T-helper 9 cell (primary cell): ENCODE results near the gene KAT8.
"Not testable (repeated sequence)": the region's sequence is repeated elsewhere in the genome, so short reads cannot be mapped to it uniquely, and the experiment has no call there.

Source experiments
- DNase-seq: peaks from one replicate; pipeline ENCODE4 v3.0.0-alpha.2; 2020

KAT8 gene

GRCh38 chr16:31132303-31132979 lies 15.0 kb downstream of the KAT8 start:
- DNase-seq: no peak

- no peak for DNase-seq
Measured at GRCh38 chr16:31133046-31133501, 15.6 kb downstream of the KAT8 start.

GRCh38 chr16:31134091-31134571 lies 16.7 kb downstream of the KAT8 start:
- DNase-seq: no peak

- no peak for DNase-seq
Measured at GRCh38 chr16:31134625-31135534, 17.4 kb downstream of the KAT8 start.

- DNase-seq: no peak
Measured at GRCh38 chr16:31135535-31136286, 18.2 kb downstream of the KAT8 start, which contains the start of gene PRSS8. PRSS8 (minus strand) TSS chr16:31135727; CDS start chr16:31135498, 229 bp downstream.

- no peak for DNase-seq
Measured at GRCh38 chr16:31136287-31136662, 18.8 kb downstream of the KAT8 start.

GRCh38 chr16:31136822-31137499 lies 19.5 kb downstream of the KAT8 start:
- not testable (repeated sequence) for DNase-seq

GRCh38 chr16:31138621-31139578 lies 21.4 kb downstream of the KAT8 start:
- no peak for DNase-seq

- DNase-seq: not testable (repeated sequence)
Measured at GRCh38 chr16:31141071-31141469, 23.6 kb downstream of the KAT8 start.

- no peak for DNase-seq
Measured at GRCh38 chr16:31141489-31142108, 24.1 kb downstream of the KAT8 start.

GRCh38 chr16:31142109-31143010 lies 24.9 kb downstream of the KAT8 start:
- peak; percentile 92 for DNase-seq

- no peak for DNase-seq
Measured at GRCh38 chr16:31143011-31143693, 25.7 kb downstream of the KAT8 start.

- DNase-seq: no peak
Measured at GRCh38 chr16:31143694-31144148, 26.3 kb downstream of the KAT8 start.

- DNase-seq: not testable (repeated sequence)
Measured at GRCh38 chr16:31144418-31144817, 27.0 kb downstream of the KAT8 start.

GRCh38 chr16:31145398-31145990 lies 28.0 kb downstream of the KAT8 start:
- DNase-seq: no peak

GRCh38 chr16:31147574-31147973 lies 30.1 kb downstream of the KAT8 start:
- DNase-seq: no peak

GRCh38 chr16:31148281-31148728 lies 30.8 kb downstream of the KAT8 start:
- DNase-seq: no peak

GRCh38 chr16:31148896-31149295 lies 31.4 kb downstream of the KAT8 start:
- DNase-seq: no peak
